GM12875 (cell line): ENCODE data around the gene PEA15.
A peak's percentile ranks its signal among the peaks of the same experiment; 100 is the strongest.

Experiments
- H3K4me3 ChIP-seq: one replicate; pipeline ENCODE4 v1.5.1; 2011; ENCODE audit warnings: low read depth, low read length, control low read depth
- TF ChIP-seq, protein P1 (sequence below): IDR thresholded peaks from 2 replicates; pipeline ENCODE4 v1.5.1; 2011; ENCODE audit warnings: low read depth, mild to moderate bottlenecking, control low read depth, inconsistent platforms, low read length, moderate library complexity, borderline replicate concordance; ENCODE audit not compliant: insufficient read depth

Gene PEA15

DNA sequence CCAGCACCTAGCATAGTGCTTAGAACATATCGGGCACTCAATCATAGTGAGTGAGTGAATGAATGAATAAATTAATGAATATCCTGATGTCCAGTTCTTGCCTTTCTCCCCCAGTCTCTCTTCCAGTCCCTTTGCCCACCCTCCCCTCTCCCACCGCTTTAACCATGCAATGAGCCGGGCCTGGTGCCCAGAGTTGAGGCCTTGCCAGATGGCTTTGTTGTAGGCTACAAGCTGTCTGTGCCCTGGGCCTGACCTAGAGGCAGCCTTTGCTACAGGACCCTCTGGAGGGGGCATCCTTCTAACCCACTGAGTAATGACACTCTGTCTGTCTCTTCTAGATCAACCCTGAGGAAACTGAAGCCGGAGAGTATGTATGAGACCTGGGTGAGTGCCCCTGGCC lies 8.0 kb upstream of the PEA15 start:
- no peak overlapping the region for H3K4me3 ChIP-seq
- TF ChIP-seq, protein P1, sequence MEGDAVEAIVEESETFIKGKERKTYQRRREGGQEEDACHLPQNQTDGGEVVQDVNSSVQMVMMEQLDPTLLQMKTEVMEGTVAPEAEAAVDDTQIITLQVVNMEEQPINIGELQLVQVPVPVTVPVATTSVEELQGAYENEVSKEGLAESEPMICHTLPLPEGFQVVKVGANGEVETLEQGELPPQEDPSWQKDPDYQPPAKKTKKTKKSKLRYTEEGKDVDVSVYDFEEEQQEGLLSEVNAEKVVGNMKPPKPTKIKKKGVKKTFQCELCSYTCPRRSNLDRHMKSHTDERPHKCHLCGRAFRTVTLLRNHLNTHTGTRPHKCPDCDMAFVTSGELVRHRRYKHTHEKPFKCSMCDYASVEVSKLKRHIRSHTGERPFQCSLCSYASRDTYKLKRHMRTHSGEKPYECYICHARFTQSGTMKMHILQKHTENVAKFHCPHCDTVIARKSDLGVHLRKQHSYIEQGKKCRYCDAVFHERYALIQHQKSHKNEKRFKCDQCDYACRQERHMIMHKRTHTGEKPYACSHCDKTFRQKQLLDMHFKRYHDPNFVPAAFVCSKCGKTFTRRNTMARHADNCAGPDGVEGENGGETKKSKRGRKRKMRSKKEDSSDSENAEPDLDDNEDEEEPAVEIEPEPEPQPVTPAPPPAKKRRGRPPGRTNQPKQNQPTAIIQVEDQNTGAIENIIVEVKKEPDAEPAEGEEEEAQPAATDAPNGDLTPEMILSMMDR, result no peak

DNA sequence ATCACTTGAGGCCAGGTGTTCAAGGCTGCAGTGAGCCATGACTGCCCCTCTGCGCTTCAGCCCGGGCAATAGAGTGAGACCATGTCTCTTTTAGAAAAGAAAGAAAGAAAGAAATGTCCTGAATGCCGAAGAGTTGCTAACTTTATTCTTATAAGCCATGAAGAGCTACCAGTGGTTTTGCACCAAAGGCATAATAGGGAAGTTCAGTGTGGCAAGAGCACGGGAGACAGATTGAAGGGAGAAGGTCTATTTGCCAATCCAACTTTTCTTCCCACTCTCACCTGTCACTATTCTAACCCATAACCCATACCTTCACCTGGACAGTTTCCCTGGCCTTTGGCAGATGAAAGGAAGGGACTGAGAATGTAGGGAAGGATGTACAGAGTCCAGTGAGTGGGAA lies 4.4 kb upstream of the PEA15 start:
- TF ChIP-seq, protein P1, result no peak

DNA sequence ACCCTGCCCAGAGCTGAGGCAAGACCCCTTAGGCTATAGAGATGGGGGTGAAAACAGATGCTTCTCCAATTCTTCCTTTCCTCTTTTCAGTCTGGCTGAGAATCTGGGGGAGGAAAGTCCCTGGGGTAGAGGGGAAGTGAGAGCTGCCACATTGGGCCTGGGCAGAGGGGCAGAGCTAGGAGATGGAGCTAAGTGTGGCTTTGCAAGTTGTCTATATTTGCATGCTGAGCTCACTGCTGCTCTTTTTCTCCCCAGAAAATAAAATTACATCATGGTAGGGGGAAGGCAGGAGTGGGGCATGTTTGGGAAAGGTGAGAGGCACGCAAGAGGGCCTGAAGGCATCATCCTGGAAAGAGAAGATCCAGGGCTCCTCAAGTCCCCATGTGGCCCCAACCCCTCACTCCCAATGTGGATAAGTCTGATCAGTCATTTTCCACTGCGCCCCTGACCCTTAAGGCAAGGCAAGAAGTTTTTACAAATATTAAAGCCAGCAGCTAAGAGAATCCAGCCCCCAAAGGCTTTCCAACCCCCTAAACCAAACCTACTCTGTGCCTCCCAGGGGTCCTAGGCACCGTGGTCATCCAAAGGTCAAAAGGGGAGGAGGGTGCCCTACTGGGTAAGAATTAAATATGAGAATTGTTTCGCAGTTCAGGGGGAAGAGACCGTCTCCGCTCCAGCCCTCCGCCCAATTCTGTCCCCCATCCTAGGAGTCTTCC lies 500 bp upstream of the PEA15 start:
- peak overlapping the region; percentile 38 for H3K4me3 ChIP-seq
- TF ChIP-seq, protein P1, result no peak

More for the DNA sequence above, 4.4 kb upstream of the PEA15 start:
- H3K4me3 ChIP-seq, result no peak overlapping the region

DNA sequence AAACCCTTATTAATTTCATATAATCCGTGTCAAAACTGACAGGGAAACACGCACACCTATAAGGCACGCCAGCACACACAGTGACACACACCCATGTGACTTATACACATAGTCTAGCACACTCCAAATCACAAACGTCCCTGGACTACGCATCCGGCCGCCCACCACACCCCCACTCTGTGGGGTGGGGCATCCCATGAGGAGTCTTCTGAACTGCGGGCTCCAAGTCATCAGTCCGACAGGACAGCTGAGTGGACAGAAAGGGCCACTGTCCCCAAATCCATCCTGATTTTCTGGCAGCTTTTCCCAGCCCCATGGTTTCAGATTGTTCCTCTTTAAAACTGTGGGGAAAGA lies 829 bp downstream of the PEA15 start:
- TF ChIP-seq, protein P1, result no peak
- H3K4me3 ChIP-seq, result peak overlapping the region; percentile 100

DNA sequence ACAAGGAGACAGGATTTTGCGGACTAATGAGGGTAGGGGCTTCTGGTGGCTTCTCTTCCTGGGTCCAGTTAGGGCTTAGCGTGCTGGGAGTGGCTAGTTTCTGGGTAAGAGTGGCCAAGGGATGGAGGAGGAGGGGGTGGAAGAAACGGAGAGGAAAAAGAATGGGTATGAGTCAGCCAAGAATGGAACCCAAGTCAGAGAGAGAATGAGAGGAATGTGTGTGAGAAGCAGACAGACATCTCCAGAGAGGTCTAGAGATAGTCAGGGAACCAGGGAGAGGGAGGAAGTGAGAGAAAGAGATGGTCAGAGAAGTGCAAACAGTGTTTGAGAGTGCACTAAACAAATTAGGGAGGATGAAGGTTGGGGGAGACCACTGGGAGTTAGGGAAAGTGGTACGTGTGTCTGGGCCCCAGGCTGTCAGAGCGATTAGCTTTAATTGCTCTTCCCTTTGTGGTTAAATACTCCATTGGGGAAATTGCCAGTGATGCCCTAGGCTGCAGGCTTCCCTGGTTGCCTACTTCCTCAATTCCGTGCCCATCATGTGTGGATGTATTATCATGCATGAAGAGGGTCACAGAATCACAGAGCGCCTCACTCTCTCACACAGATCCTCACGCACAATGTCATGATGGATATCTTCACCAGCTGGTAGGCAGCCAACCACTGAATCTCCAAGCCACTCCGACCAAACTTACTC lies 1.4 kb downstream of the PEA15 start:
- peak overlapping the region; percentile 100 for H3K4me3 ChIP-seq
- TF ChIP-seq, protein P1, result no peak

DNA sequence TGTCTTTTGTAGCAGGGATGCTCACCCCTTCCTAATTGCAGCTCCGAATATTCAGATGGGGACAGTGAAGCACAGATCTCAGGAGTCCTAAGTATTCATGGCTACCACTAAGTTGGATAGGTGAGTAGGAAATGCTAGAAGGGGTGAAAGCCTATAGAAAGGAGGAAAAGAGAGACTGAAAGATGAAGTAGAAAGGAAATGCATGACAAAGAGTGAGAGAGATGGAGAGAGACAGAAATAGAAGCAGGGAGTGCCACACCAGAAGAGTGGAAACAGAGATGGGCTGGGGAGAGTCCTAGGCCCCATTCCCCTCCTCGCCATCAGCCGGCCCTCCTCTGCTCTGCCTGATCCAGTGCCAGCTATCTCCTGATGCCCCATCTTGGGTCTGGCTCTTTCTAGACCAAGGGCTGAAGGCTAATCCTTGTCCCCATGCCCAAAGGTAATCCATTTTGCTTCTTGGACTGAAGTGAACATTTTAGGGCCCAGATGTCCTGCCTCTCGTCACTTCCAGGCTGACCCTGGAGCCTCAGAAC lies 2.0 kb downstream of the PEA15 start:
- TF ChIP-seq, protein P1, result no peak
- peak overlapping the region; percentile 19 for H3K4me3 ChIP-seq
